K562 (cell line): Measurements from ENCODE around the gene BEST2. TPM values are rescaled to one million over a fixed set of nuclear protein-coding genes. Genes with fewer than 3 reads are reported as not detected.

ENCODE experiments used
- CAMTA2 ChIP-seq: fragments of 250-450 bp; sonication (Bioruptor Pico); conservative IDR thresholded peaks from 2 replicates; pipeline ENCODE4 v1.5.1; 2022
- CHD4 ChIP-seq: fragments of 200-600 bp; sonication (generic); IDR thresholded peaks from 3 replicates; pipeline ENCODE4 v1.6.1; 2012; ENCODE audit warnings: low read depth, mild to moderate bottlenecking, mixed read lengths, low read length, inconsistent platforms; ENCODE audit not compliant: insufficient read depth, insufficient replicate concordance, poor library complexity, severe bottlenecking
- CLOCK ChIP-seq: fragments of 250-450 bp; sonication (Bioruptor Pico); IDR thresholded peaks from 2 replicates; pipeline ENCODE4 v1.4.0; 2020; ENCODE audit warnings: mild to moderate bottlenecking, moderate library complexity, borderline replicate concordance
- CREM ChIP-seq: IDR thresholded peaks from 2 replicates; pipeline ENCODE4 v1.6.1; 2014; ENCODE audit warnings: antibody characterized with exemption, low read depth
- FOXA3 ChIP-seq, 2 experiments: fragments of 450-650 bp in 1 of 2; sonication (generic) in 1 of 2; formaldehyde crosslinking; IDR thresholded peaks in 1 of 2; conservative IDR thresholded peaks in 1 of 2; 2 replicates each; pipeline versions ENCODE4 v1.4.0 to v1.8.0; 2020 to 2022; ENCODE audit warnings: mild to moderate bottlenecking in 2 of 2, missing genetic modification reagents in 1 of 2
- KLF13 ChIP-seq: fragments of 450-650 bp; IDR thresholded peaks from 2 replicates; pipeline ENCODE4 v1.6.1; 2016; ENCODE audit warnings: missing genetic modification characterization, low read depth, mild to moderate bottlenecking, missing compliant biosample characterization, moderate library complexity, borderline replicate concordance
- LEF1 ChIP-seq: fragments of 450-650 bp; IDR thresholded peaks from 2 replicates; pipeline ENCODE4 v1.6.1; 2016; ENCODE audit warnings: mild to moderate bottlenecking
- MXI1 ChIP-seq: IDR thresholded peaks from 2 replicates; pipeline ENCODE4 v1.6.1; 2011; ENCODE audit warnings: low read depth, mild to moderate bottlenecking, improper control_type of control experiment, low read length
- NFXL1 ChIP-seq: fragments of 450-650 bp; formaldehyde crosslinking; IDR thresholded peaks from 2 replicates; pipeline ENCODE4 v1.4.0; 2021; ENCODE audit warnings: mild to moderate bottlenecking
- NR2C2 ChIP-seq, 2 experiments: fragments of 200-800 bp in 1 of 2; sonication (Bioruptor generic) in 1 of 2; sonication (generic) in 1 of 2; formaldehyde crosslinking in 1 of 2; IDR thresholded peaks; 2 replicates each; pipeline versions ENCODE4 v1.6.1 to v1.8.0; 2016 to 2022; ENCODE audit warnings: mild to moderate bottlenecking in 1 of 2, missing compliant biosample characterization in 1 of 2, missing genetic modification characterization in 1 of 2, missing genetic modification reagents in 1 of 2
- PHF8 ChIP-seq: fragments of 200-600 bp; sonication (generic); IDR thresholded peaks from 2 replicates; pipeline ENCODE4 v1.6.1; 2012; ENCODE audit warnings: mixed run types, mild to moderate bottlenecking, inconsistent platforms, low read length, moderate library complexity, borderline replicate concordance
- POLR2A ChIP-seq: fragments of 450-650 bp; conservative IDR thresholded peaks from 2 replicates; pipeline ENCODE4 v1.6.1; 2016
- RAD21 ChIP-seq, 2 experiments: fragments of 250-450 bp in 1 of 2; fragments of 450-650 bp in 1 of 2; sonication (Bioruptor Pico) in 1 of 2; formaldehyde crosslinking in 1 of 2; IDR thresholded peaks in 1 of 2; conservative IDR thresholded peaks in 1 of 2; 2 replicates each; pipeline versions ENCODE4 v1.4.0 to v1.8.0; 2020 to 2022; ENCODE audit warnings: mild to moderate bottlenecking in 2 of 2, moderate library complexity in 1 of 2
- RBBP5 ChIP-seq: fragments of 200-600 bp; sonication (generic); IDR thresholded peaks from 2 replicates; pipeline ENCODE4 v1.6.1; 2012; ENCODE audit warnings: borderline replicate concordance, mild to moderate bottlenecking, low read length, control low read depth, inconsistent platforms; ENCODE audit not compliant: insufficient read depth, poor library complexity, severe bottlenecking
- RCOR1 ChIP-seq, 2 experiments: IDR thresholded peaks; 2 replicates each; pipeline ENCODE4 v1.6.1; 2012; ENCODE audit warnings: low read depth in 2 of 2, low read length in 2 of 2, borderline replicate concordance in 1 of 2, improper control_type of control experiment in 1 of 2
- RFX1 ChIP-seq: fragments of 450-650 bp; IDR thresholded peaks from 2 replicates; pipeline ENCODE4 v1.6.1; 2016; ENCODE audit warnings: mild to moderate bottlenecking, moderate library complexity
- SUPT5H ChIP-seq: fragments of 450-650 bp; IDR thresholded peaks from 2 replicates; pipeline ENCODE4 v1.6.1; 2016
- TRIM28 ChIP-seq: fragments of 450-650 bp; IDR thresholded peaks from 2 replicates; pipeline ENCODE4 v1.6.1; 2017
- ZNF24 ChIP-seq: fragments of 450-650 bp; IDR thresholded peaks from 2 replicates; pipeline ENCODE4 v1.6.1; 2016
- polyA plus RNA-seq, 8 experiments: library from polyadenylated mRNA; depleted of rRNA in 4 of 8; stranded (reverse) in 5 of 8; unstranded in 3 of 8; fragments of >200 nt; fragmentation: Nextera tagmentation in 2 of 8; fragmentation: Illumina TruSeq in 1 of 8; extraction: Ambion mirVana in 2 of 8; extraction: Trizol in 1 of 8; gene quantifications; 2 replicates each; pipeline versions ENCODE4 v1.2.1 to v1.2.3, GENCODE V29; 2011 to 2014; ENCODE audit warnings: inconsistent platforms in 1 of 8, missing spikeins in 1 of 8
- total RNA-seq, 7 experiments: library from RNA; depleted of rRNA in 6 of 7; stranded (reverse); fragments of >200 nt in 6 of 7; fragmentation: Illumina TruSeq in 2 of 7; extraction: Trizol in 2 of 7; gene quantifications; 2 replicates each; pipeline versions ENCODE4 v1.2.1 to v1.2.3, GENCODE V29; 2011 to 2021; ENCODE audit warnings: low replicate concordance in 1 of 7
- TF ChIP-seq, protein P1 (sequence below), 2 experiments: IDR thresholded peaks; 2 replicates each; pipeline ENCODE4 v1.6.1; 2011; ENCODE audit warnings: borderline replicate concordance in 1 of 2, control low read depth in 1 of 2, low read depth in 1 of 2, low read length in 1 of 2, mild to moderate bottlenecking in 1 of 2, mixed read lengths in 1 of 2, moderate library complexity in 1 of 2; ENCODE audit not compliant: insufficient read depth in 1 of 2, insufficient read length in 1 of 2, poor library complexity in 1 of 2, severe bottlenecking in 1 of 2; ENCODE audit errors: extremely low read depth in 1 of 2
- TF ChIP-seq, protein P2 (sequence below): conservative IDR thresholded peaks from 2 replicates; pipeline ENCODE4 v1.6.1; 2011; ENCODE audit warnings: low read depth, mild to moderate bottlenecking, low read length; ENCODE audit not compliant: control insufficient read depth

BEST2 gene
- total and polyA plus RNA-seq, 9 of the 15 experiments (the other 6 are each of a cell fraction or from before 2014, with no cell fraction given) = not detected

DNA sequence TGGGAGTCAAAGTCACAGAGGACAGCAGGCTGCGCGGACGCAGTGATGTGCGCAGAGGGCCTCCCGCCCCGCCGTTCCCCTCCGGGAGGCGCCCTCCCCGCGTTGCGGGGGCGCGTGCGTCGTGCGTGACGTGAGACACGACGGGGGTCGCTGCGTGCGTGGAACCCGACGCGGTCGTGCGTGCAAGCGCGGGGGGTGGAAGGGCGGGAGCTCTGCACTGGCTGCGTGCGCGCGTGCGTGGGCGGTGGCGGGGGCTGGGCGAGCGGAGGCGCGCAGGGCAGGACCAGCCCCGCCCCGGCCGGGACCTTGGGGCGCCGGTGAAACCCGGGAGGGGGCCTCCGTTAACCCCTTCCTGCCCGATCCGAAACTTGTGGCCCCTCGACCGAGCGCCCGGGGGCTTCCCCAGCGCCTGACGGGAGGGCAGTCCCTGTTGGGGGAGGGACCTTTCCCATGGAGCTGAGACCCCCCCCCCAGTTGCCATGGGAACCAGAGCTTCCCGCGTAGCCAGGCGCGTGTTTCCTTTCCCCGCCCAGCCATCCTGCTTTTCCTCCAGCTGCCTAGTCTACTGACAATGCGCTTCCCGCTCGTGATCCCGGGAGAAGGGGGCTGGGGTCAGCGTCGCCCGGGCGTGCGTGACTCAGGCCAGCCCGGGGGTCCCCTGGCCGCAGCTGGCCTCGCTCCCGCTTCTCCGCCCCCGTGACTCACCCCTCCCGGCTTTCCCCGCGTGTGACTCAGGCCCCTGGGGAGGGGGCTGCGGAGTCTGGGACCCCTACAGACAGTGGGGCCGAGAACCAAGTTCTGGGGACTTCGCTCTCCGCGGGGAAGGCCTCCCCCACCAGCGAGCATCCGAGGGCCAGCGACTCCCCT lies 31.1 kb downstream of the BEST2 start (continued):
- peak; percentile 21 for TF ChIP-seq CHD4
- 0 out of 2 replicates have a peak, but pooled peaks have one; percentile 31 for TF ChIP-seq CAMTA2 (CRISPR knock-in tag)
- peak in 1 of 2 experiments; percentile 13; a peak in 1 of 4 replicates for TF ChIP-seq FOXA3 (CRISPR knock-in tag; conservative IDR thresholded peaks at IDR 0.05 in 1 of 2, IDR thresholded peaks at IDR 0.05 in 1 of 2)
- no peak for TF ChIP-seq CLOCK (CRISPR knock-in tag)
- TF ChIP-seq ZNF24 = 0 out of 2 replicates have a peak, but pooled peaks have one; percentile 21
- TF ChIP-seq MXI1 = peak; percentile 82
- peak; percentile 28; the same call in 1 of the 2 replicates for TF ChIP-seq LEF1
- TF ChIP-seq RFX1 = peak; percentile 98
- peak; percentile 88 for TF ChIP-seq CREM
- TF ChIP-seq SUPT5H = peak; percentile 35
- peak; percentile 64 for TF ChIP-seq RBBP5
- 0 out of 2 replicates have a peak, but pooled peaks have one; percentile 35 for TF ChIP-seq POLR2A
- no peak for TF ChIP-seq NFXL1 (CRISPR knock-in tag)
- TF ChIP-seq TRIM28 = no peak
- TF ChIP-seq, protein P1, sequence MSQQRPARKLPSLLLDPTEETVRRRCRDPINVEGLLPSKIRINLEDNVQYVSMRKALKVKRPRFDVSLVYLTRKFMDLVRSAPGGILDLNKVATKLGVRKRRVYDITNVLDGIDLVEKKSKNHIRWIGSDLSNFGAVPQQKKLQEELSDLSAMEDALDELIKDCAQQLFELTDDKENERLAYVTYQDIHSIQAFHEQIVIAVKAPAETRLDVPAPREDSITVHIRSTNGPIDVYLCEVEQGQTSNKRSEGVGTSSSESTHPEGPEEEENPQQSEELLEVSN (IDR thresholded peaks at IDR 0.05; ENCODE audit: borderline replicate concordance in 1 of 2, extremely low read depth in 1 of 2, insufficient read depth in 1 of 2, insufficient read length in 1 of 2, low read depth in 1 of 2, low read length in 1 of 2, poor library complexity in 1 of 2, severe bottlenecking in 1 of 2) = peak; percentile 78 to 89
- TF ChIP-seq, protein P2, sequence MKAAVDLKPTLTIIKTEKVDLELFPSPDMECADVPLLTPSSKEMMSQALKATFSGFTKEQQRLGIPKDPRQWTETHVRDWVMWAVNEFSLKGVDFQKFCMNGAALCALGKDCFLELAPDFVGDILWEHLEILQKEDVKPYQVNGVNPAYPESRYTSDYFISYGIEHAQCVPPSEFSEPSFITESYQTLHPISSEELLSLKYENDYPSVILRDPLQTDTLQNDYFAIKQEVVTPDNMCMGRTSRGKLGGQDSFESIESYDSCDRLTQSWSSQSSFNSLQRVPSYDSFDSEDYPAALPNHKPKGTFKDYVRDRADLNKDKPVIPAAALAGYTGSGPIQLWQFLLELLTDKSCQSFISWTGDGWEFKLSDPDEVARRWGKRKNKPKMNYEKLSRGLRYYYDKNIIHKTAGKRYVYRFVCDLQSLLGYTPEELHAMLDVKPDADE = peak; percentile 58; the same call in 1 of the 2 replicates
- no peak for TF ChIP-seq KLF13 (tag)
- no peak; the same call in 1 of the 2 replicates for TF ChIP-seq NR2C2 (CRISPR knock-in tag; IDR thresholded peaks at IDR 0.05)
- peak; percentile 83 for TF ChIP-seq NR2C2 (tag; IDR thresholded peaks at IDR 0.05)
- peak in 1 of 2 experiments; percentile 67; a peak in 2 of 4 replicates for TF ChIP-seq RCOR1 (IDR thresholded peaks at IDR 0.05; ENCODE audit: borderline replicate concordance in 1 of 2, low read depth in 2 of 2, low read length in 2 of 2)
- peak; percentile 15 to 16; a peak in 2 of 4 replicates for TF ChIP-seq RAD21 (CRISPR knock-in tag; conservative IDR thresholded peaks at IDR 0.05 in 1 of 2, IDR thresholded peaks at IDR 0.05 in 1 of 2)
- TF ChIP-seq PHF8 = peak; percentile 55; the same call in 1 of the 2 replicates
